Suprapubic skin (tissue), 4 donors: Measurements from ENCODE around the gene COL1A1. TPM values are rescaled to one million over a fixed set of nuclear protein-coding genes. Genes with fewer than 3 reads are reported as not detected.

ENCODE experiments used
- DNase-seq, 2 donors: peaks; one replicate each; pipeline ENCODE4 v3.0.0-alpha.2; 2019; ENCODE audit warnings: low spot score in 2 of 2
- H3K27ac ChIP-seq: fragments of 200-600 bp; sonication (generic); one replicate; pipeline ENCODE4 v1.5.1; 2019
- H3K27me3 ChIP-seq: fragments of 200-600 bp; sonication (generic); one replicate; pipeline ENCODE4 v1.5.1; 2019
- H3K36me3 ChIP-seq: fragments of 200-600 bp; sonication (generic); one replicate; pipeline ENCODE4 v1.5.1; 2019
- H3K4me1 ChIP-seq: fragments of 200-600 bp; sonication (generic); one replicate; pipeline ENCODE4 v1.5.1; 2019
- H3K4me3 ChIP-seq: fragments of 200-600 bp; sonication (generic); one replicate; pipeline ENCODE4 v1.5.1; 2019; ENCODE audit warnings: mild to moderate bottlenecking
- H3K9me3 ChIP-seq: fragments of 200-600 bp; sonication (generic); one replicate; pipeline ENCODE4 v1.5.1; 2019
- CTCF ChIP-seq, 2 donors: fragments of 200-600 bp in 1 of 2; fragments of 450-650 bp in 1 of 2; sonication (generic) in 1 of 2; IDR thresholded peaks; one replicate each; pipeline ENCODE4 v1.5.1; 2016 to 2019; ENCODE audit warnings: antibody characterized with exemption in 2 of 2, mild to moderate bottlenecking in 1 of 2, moderate library complexity in 1 of 2
- EP300 ChIP-seq: sonication (generic); formaldehyde crosslinking; IDR thresholded peaks from one replicate; pipeline ENCODE4 v1.6.1; 2017; ENCODE audit warnings: antibody characterized with exemption
- POLR2A ChIP-seq, 2 donors: fragments of 450-650 bp; IDR thresholded peaks; one replicate each; pipeline ENCODE4 v1.6.1; 2017; ENCODE audit warnings: antibody characterized with exemption in 2 of 2, mild to moderate bottlenecking in 2 of 2, moderate library complexity in 2 of 2
- POLR2AphosphoS5 ChIP-seq, 3 donors: sonication (generic); formaldehyde crosslinking; IDR thresholded peaks; one replicate each; pipeline ENCODE4 v1.6.1; 2017; ENCODE audit warnings: antibody characterized with exemption in 3 of 3
- WGBS: methylation state at CpG from one replicate; pipeline ENCODE4 v1.1.5; 2018; 5-methylcytosine and 5-hydroxymethylcytosine counted together
- total RNA-seq, 4 donors: library from RNA; depleted of rRNA; stranded (reverse); fragments of >200 nt; gene quantifications; one replicate each; pipeline ENCODE4 v1.1.0, GENCODE V29; 2016

COL1A1 gene
- total RNA-seq, 4 donors from 2014 or later: 19.2 to 56.8 (median 33.1) TPM

GRCh38 chr17:50134206-50135110 lies 67.0 kb downstream of the COL1A1 start:
- peaks cover 9% of the 10 kb centered on the region for H3K27me3 ChIP-seq
- peaks cover 51% of the 10 kb centered on the region for H3K36me3 ChIP-seq
- WGBS: 66% methylated on average over 16 of the region's 16 CpGs
- no peak for TF ChIP-seq POLR2AphosphoS5 (IDR thresholded peaks at IDR 0.05)
- TF ChIP-seq CTCF (IDR thresholded peaks at IDR 0.05): no peak
- H3K9me3 ChIP-seq: no peaks in the 10 kb centered on the region
- H3K4me1 ChIP-seq: peaks cover 30% of the 10 kb centered on the region
- DNase-seq: no peak
- H3K27ac ChIP-seq: no peak overlapping the region
- H3K4me3 ChIP-seq: no peak overlapping the region

DNA sequence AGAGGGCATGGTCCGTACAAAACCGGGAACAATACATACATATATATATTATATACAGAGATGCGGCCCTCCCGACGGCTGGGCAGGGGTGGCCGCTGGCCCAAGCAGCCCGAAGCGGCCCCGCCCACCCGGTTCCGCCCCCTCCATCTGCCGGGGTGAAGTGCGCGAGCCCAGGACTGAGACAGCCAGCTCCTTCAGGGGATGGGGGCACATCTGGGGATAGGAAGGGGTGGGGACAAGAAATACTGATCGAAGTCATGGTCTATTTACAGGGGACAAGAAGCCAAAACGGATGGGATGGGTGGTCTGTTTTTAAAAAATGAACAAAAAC lies 67.7 kb downstream of the COL1A1 start:
- Histone ChIP-seq H3K4me3 (no peak overlapping the region), H3K27me3 (peaks cover 17% of the 10 kb centered on the region), H3K9me3 (no peaks in the 10 kb centered on the region), H3K4me1 (peaks cover 38% of the 10 kb centered on the region), H3K36me3 (peaks cover 44% of the 10 kb centered on the region), H3K27ac (no peak overlapping the region)
- no peak for TF ChIP-seq CTCF (IDR thresholded peaks at IDR 0.05)
- TF ChIP-seq EP300: no peak
- TF ChIP-seq POLR2A (IDR thresholded peaks at IDR 0.05): no peak
- TF ChIP-seq POLR2AphosphoS5 (IDR thresholded peaks at IDR 0.05): no peak
- WGBS: 31% methylated on average over 14 of the region's 16 CpGs
- DNase-seq: no peak

Other genes with a start within 250 kb of the COL1A1 start
- 1 to 10 TPM; 1.4 to 5.7 (median 3.4) TPM for gene DLX4, start 232.4 kb downstream of the COL1A1 start, total RNA-seq
- 10 to 100 TPM; 12.9 to 31.8 (median 23.8) TPM for gene DLX3, start 206.4 kb downstream of the COL1A1 start, total RNA-seq
- 100 to 1,000 TPM in 3 of 4 donors, 10 to 100 TPM in 1; 85.9 to 229 (median 198) TPM for gene ITGA3, start 145.5 kb downstream of the COL1A1 start, total RNA-seq
- 100 to 1,000 TPM in 2 of 4 donors, 10 to 100 TPM in 2; 33.2 to 114 (median 69.6) TPM for gene PDK2, start 106.3 kb downstream of the COL1A1 start, total RNA-seq
- under 1 TPM in 1 of 4 donors, not detected in 3; 0.68 TPM for gene SAMD14, start 71.5 kb downstream of the COL1A1 start, total RNA-seq
- 10 to 100 TPM; 21.5 to 26.2 (median 23.7) TPM for gene PPP1R9B, start 51.0 kb downstream of the COL1A1 start, total RNA-seq
- 1 to 10 TPM; 2.1 to 5.8 (median 4.0) TPM for gene SGCA, start 35.6 kb downstream of the COL1A1 start, total RNA-seq
- gene TMEM92, start 72.8 kb upstream of the COL1A1 start, total RNA-seq: 1 to 10 TPM in 1 of 4 donors, not detected in 3; 1.3 TPM
- 10 to 100 TPM; 36.9 to 61.3 (median 45.5) TPM for gene XYLT2, start 144.5 kb upstream of the COL1A1 start, total RNA-seq
- gene MRPL27, start 171.6 kb upstream of the COL1A1 start, total RNA-seq: 10 to 100 TPM; 60.3 to 87.7 (median 65.3) TPM
- gene EME1, start 171.6 kb upstream of the COL1A1 start, total RNA-seq: 1 to 10 TPM in 2 of 4 donors, under 1 TPM in 2; 0.39 to 2.5 (median 0.98) TPM
- gene LRRC59, start 195.9 kb upstream of the COL1A1 start, total RNA-seq: 10 to 100 TPM; 16.5 to 58.0 (median 39.0) TPM
- gene ACSF2, start 224.6 kb upstream of the COL1A1 start, total RNA-seq: 100 to 1,000 TPM in 1 of 4 donors, 10 to 100 TPM in 3; 61.2 to 164 (median 69.8) TPM